Mesendoderm (in vitro differentiated cells): ENCODE data around the gene PNN.
"Not testable (repeated sequence)": the region's sequence is repeated elsewhere in the genome, so short reads cannot be mapped to it uniquely, and the experiment has no call there.

Source experiments
- DNase-seq: peaks from one replicate; pipeline ENCODE4 v3.0.0; 2013
- H2AK5ac ChIP-seq: 2 replicates; pipeline ENCODE4 v1.6.1; 2013; ENCODE audit warnings: low read length, inconsistent platforms
- H2BK120ac ChIP-seq: 2 replicates; pipeline ENCODE4 v1.6.1; 2013; ENCODE audit warnings: low read depth, mild to moderate bottlenecking, low read length, moderate library complexity, mixed read lengths
- H2BK15ac ChIP-seq: replicated peaks from 2 replicates; pipeline ENCODE4 v1.6.1; 2013; ENCODE audit warnings: low read depth, mild to moderate bottlenecking, moderate library complexity
- H2BK5ac ChIP-seq: 2 replicates; pipeline ENCODE4 v1.6.1; 2013; ENCODE audit warnings: low read length, inconsistent platforms
- H3K18ac ChIP-seq: 2 replicates; pipeline ENCODE4 v1.6.1; 2013; ENCODE audit warnings: mild to moderate bottlenecking, low read length, mixed read lengths
- H3K23ac ChIP-seq: one replicate; pipeline ENCODE4 v1.6.1; 2013; ENCODE audit warnings: low read length
- H3K27ac ChIP-seq: 2 replicates; pipeline ENCODE4 v1.5.1; 2013; ENCODE audit warnings: low read depth, mild to moderate bottlenecking, inconsistent platforms, low read length, moderate library complexity
- H3K27me3 ChIP-seq: 2 replicates; pipeline ENCODE4 v1.6.1; 2013; ENCODE audit warnings: low read length, control low read depth, mild to moderate bottlenecking, inconsistent platforms; ENCODE audit not compliant: insufficient read depth, poor library complexity
- H3K36me3 ChIP-seq: 2 replicates; pipeline ENCODE4 v1.6.1; 2013; ENCODE audit warnings: low read length, inconsistent platforms; ENCODE audit not compliant: control insufficient read depth, insufficient read depth
- H3K4ac ChIP-seq: one replicate; pipeline ENCODE4 v1.6.1; 2013; ENCODE audit warnings: low read depth, mild to moderate bottlenecking, low read length, moderate library complexity
- H3K4me1 ChIP-seq: 2 replicates; pipeline ENCODE4 v1.6.1; 2013; ENCODE audit warnings: low read depth, low read length, inconsistent platforms; ENCODE audit not compliant: control insufficient read depth
- H3K4me2 ChIP-seq: 2 replicates; pipeline ENCODE4 v1.6.1; 2013; ENCODE audit warnings: low read length
- H3K4me3 ChIP-seq: 2 replicates; pipeline ENCODE4 v1.5.1; 2013; ENCODE audit warnings: mild to moderate bottlenecking, low read length
- H3K56ac ChIP-seq: one replicate; pipeline ENCODE4 v1.6.1; 2013; ENCODE audit warnings: low read length
- H3K79me1 ChIP-seq: 2 replicates; pipeline ENCODE4 v1.6.1; 2013; ENCODE audit warnings: low read length, inconsistent platforms
- H3K79me2 ChIP-seq: 2 replicates; pipeline ENCODE4 v1.6.1; 2013; ENCODE audit warnings: mild to moderate bottlenecking, low read length; ENCODE audit not compliant: control insufficient read depth, insufficient read depth
- H3K9ac ChIP-seq: 2 replicates; pipeline ENCODE4 v1.6.1; 2013; ENCODE audit warnings: low read length, inconsistent platforms
- H4K5ac ChIP-seq: one replicate; pipeline ENCODE4 v1.6.1; 2013; ENCODE audit warnings: low read length
- H4K8ac ChIP-seq: one replicate; pipeline ENCODE4 v1.6.1; 2013; ENCODE audit warnings: low read depth, mild to moderate bottlenecking, control low read depth, low read length, moderate library complexity
- WGBS: extraction: QIAGEN DNeasy Blood & Tissue Kit; methylation state at CpG from one replicate; pipeline ENCODE4 v1.1.7; 2013; ENCODE audit warnings: low lambda C conversion rate, missing lambda C conversion rate; ENCODE audit not compliant: insufficient coverage; ENCODE audit errors: extremely low coverage; 5-methylcytosine and 5-hydroxymethylcytosine counted together

The PNN gene

GRCh38 chr14:39212034-39212433 lies 37.0 kb downstream of the PNN start:
- no peak overlapping the region for H4K8ac ChIP-seq
- no peak overlapping the region for H2BK15ac ChIP-seq
- no CpG with 5 or more reads among the region's 3 CpGs for WGBS
- no peaks in the 10 kb centered on the region for H3K79me1 ChIP-seq
- no peak overlapping the region for H3K4me3 ChIP-seq
- no peak overlapping the region for H3K18ac ChIP-seq
- no peak overlapping the region for H3K9ac ChIP-seq
- no peak overlapping the region for H3K56ac ChIP-seq
- no peak overlapping the region for H3K4me2 ChIP-seq
- H2AK5ac ChIP-seq = no peak overlapping the region
- no peak overlapping the region for H3K23ac ChIP-seq
- H3K79me2 ChIP-seq = no peaks in the 10 kb centered on the region
- no peak overlapping the region for H3K27ac ChIP-seq
- no peak overlapping the region for H3K4ac ChIP-seq
- H3K27me3 ChIP-seq = no peaks in the 10 kb centered on the region
- no peak overlapping the region for H4K5ac ChIP-seq
- H2BK5ac ChIP-seq = no peak overlapping the region
- no peaks in the 10 kb centered on the region for H3K36me3 ChIP-seq
- H3K4me1 ChIP-seq = no peaks in the 10 kb centered on the region
- no peak overlapping the region for H2BK120ac ChIP-seq
- DNase-seq = no peak

GRCh38 chr14:39212693-39213092 lies 37.6 kb downstream of the PNN start:
- H4K5ac ChIP-seq = no peak overlapping the region
- no peaks in the 10 kb centered on the region for H3K4me1 ChIP-seq
- H3K4me2 ChIP-seq = no peak overlapping the region
- no peak overlapping the region for H3K56ac ChIP-seq
- no peak overlapping the region for H3K27ac ChIP-seq
- H2BK120ac ChIP-seq = no peak overlapping the region
- H2BK5ac ChIP-seq = no peak overlapping the region
- no peak overlapping the region for H3K4ac ChIP-seq
- H3K79me2 ChIP-seq = no peaks in the 10 kb centered on the region
- no peaks in the 10 kb centered on the region for H3K27me3 ChIP-seq
- no peak overlapping the region for H2BK15ac ChIP-seq
- no peak for DNase-seq
- H3K36me3 ChIP-seq = no peaks in the 10 kb centered on the region
- H3K79me1 ChIP-seq = no peaks in the 10 kb centered on the region
- no peak overlapping the region for H4K8ac ChIP-seq
- H3K4me3 ChIP-seq = no peak overlapping the region
- H3K18ac ChIP-seq = no peak overlapping the region
- H2AK5ac ChIP-seq = no peak overlapping the region
- H3K9ac ChIP-seq = no peak overlapping the region
- no peak overlapping the region for H3K23ac ChIP-seq
- WGBS = no CpG with 5 or more reads among the region's 1 CpG

- Histone ChIP-seq H3K79me2 (no peaks in the 10 kb centered on the region), H3K27ac (no peak overlapping the region), H3K23ac (no peak overlapping the region), H3K27me3 (no peaks in the 10 kb centered on the region), H3K36me3 (no peaks in the 10 kb centered on the region), H3K9ac (no peak overlapping the region), H3K79me1 (no peaks in the 10 kb centered on the region), H4K8ac (no peak overlapping the region), H2BK5ac (no peak overlapping the region), H3K4me1 (no peaks in the 10 kb centered on the region), H3K56ac (no peak overlapping the region), H3K4me3 (no peak overlapping the region), H4K5ac (no peak overlapping the region), H3K18ac (no peak overlapping the region), H3K4ac (no peak overlapping the region), H2BK15ac (no peak overlapping the region), H2BK120ac (no peak overlapping the region), H2AK5ac (no peak overlapping the region), H3K4me2 (no peak overlapping the region)
- no peak for DNase-seq
- no CpG with 5 or more reads among the region's 8 CpGs for WGBS
Measured at GRCh38 chr14:39217214-39217879, 42.3 kb downstream of the PNN start.

- Histone ChIP-seq H2BK15ac (no peak overlapping the region), H4K5ac (no peak overlapping the region), H2BK120ac (no peak overlapping the region), H3K27ac (no peak overlapping the region), H3K18ac (no peak overlapping the region), H3K36me3 (no peaks in the 10 kb centered on the region), H3K56ac (no peak overlapping the region), H3K27me3 (no peaks in the 10 kb centered on the region), H3K4me1 (no peaks in the 10 kb centered on the region), H2BK5ac (no peak overlapping the region), H3K9ac (no peak overlapping the region), H3K79me2 (no peaks in the 10 kb centered on the region), H3K4me3 (no peak overlapping the region), H3K4ac (no peak overlapping the region), H2AK5ac (no peak overlapping the region), H3K4me2 (no peak overlapping the region), H3K79me1 (no peaks in the 10 kb centered on the region), H4K8ac (no peak overlapping the region), H3K23ac (no peak overlapping the region)
- no CpG with 5 or more reads among the region's 5 CpGs for WGBS
- DNase-seq = no peak
Measured at GRCh38 chr14:39218171-39218769, 43.2 kb downstream of the PNN start.

- Histone ChIP-seq H2BK5ac (no peak overlapping the region), H2AK5ac (no peak overlapping the region), H4K5ac (no peak overlapping the region), H4K8ac (no peak overlapping the region), H3K23ac (no peak overlapping the region), H2BK120ac (no peak overlapping the region), H3K18ac (no peak overlapping the region), H2BK15ac (no peak overlapping the region), H3K79me2 (no peaks in the 10 kb centered on the region), H3K36me3 (no peaks in the 10 kb centered on the region), H3K27me3 (no peaks in the 10 kb centered on the region), H3K56ac (no peak overlapping the region), H3K4ac (no peak overlapping the region), H3K4me2 (no peak overlapping the region), H3K4me1 (no peaks in the 10 kb centered on the region), H3K9ac (no peak overlapping the region), H3K4me3 (no peak overlapping the region), H3K79me1 (no peaks in the 10 kb centered on the region), H3K27ac (no peak overlapping the region)
- DNase-seq = no peak
- no CpG with 5 or more reads among the region's 3 CpGs for WGBS
Measured at GRCh38 chr14:39219075-39219499, 44.0 kb downstream of the PNN start.

- not testable (repeated sequence) for H3K4me1 ChIP-seq, H2AK5ac ChIP-seq, H3K23ac ChIP-seq, H2BK15ac ChIP-seq, DNase-seq, H3K27me3 ChIP-seq, H3K18ac ChIP-seq, H3K9ac ChIP-seq, H3K56ac ChIP-seq, H3K27ac ChIP-seq, H4K5ac ChIP-seq, H3K79me1 ChIP-seq, H3K4me2 ChIP-seq, H4K8ac ChIP-seq, H3K4me3 ChIP-seq, H2BK120ac ChIP-seq, H3K4ac ChIP-seq, H3K36me3 ChIP-seq, H2BK5ac ChIP-seq, H3K79me2 ChIP-seq
- no CpG with 5 or more reads among the region's 1 CpG for whole genome bisulfite sequencing
Measured at GRCh38 chr14:39220473-39220872, 45.4 kb downstream of the PNN start.
